BLaER1 (cell line): ENCODE results near the gene USP6NL.
A peak's percentile ranks its signal among the peaks of the same experiment; 100 is the strongest.

Experiments
- H3K27ac ChIP-seq: shearing (Covaris generic); formaldehyde crosslinking; 2 replicates; pipeline ENCODE4 v1.8.1; 2022
- H3K27me3 ChIP-seq: shearing (Covaris generic); formaldehyde crosslinking; 2 replicates; pipeline ENCODE4 v1.8.1; 2022
- H3K36me3 ChIP-seq: shearing (Covaris generic); formaldehyde crosslinking; 2 replicates; pipeline ENCODE4 v1.8.1; 2022
- H3K4me1 ChIP-seq: shearing (Covaris generic); formaldehyde crosslinking; 2 replicates; pipeline ENCODE4 v1.8.1; 2022
- H3K4me2 ChIP-seq: shearing (Covaris generic); formaldehyde crosslinking; 2 replicates; pipeline ENCODE4 v1.8.1; 2022
- H3K4me3 ChIP-seq: shearing (Covaris generic); formaldehyde crosslinking; 2 replicates; pipeline ENCODE4 v1.8.1; 2022
- H3K9ac ChIP-seq: shearing (Covaris generic); formaldehyde crosslinking; 2 replicates; pipeline ENCODE4 v1.8.1; 2022
- H3K9me3 ChIP-seq: shearing (Covaris generic); formaldehyde crosslinking; 2 replicates; pipeline ENCODE4 v1.8.1; 2022
- H4K20me1 ChIP-seq: shearing (Covaris generic); formaldehyde crosslinking; 2 replicates; pipeline ENCODE4 v1.8.1; 2022
- Cebpa-rat ChIP-seq: shearing (Covaris generic); IDR thresholded peaks from 2 replicates; pipeline ENCODE4 v1.8.1; 2022

Gene USP6NL

DNA sequence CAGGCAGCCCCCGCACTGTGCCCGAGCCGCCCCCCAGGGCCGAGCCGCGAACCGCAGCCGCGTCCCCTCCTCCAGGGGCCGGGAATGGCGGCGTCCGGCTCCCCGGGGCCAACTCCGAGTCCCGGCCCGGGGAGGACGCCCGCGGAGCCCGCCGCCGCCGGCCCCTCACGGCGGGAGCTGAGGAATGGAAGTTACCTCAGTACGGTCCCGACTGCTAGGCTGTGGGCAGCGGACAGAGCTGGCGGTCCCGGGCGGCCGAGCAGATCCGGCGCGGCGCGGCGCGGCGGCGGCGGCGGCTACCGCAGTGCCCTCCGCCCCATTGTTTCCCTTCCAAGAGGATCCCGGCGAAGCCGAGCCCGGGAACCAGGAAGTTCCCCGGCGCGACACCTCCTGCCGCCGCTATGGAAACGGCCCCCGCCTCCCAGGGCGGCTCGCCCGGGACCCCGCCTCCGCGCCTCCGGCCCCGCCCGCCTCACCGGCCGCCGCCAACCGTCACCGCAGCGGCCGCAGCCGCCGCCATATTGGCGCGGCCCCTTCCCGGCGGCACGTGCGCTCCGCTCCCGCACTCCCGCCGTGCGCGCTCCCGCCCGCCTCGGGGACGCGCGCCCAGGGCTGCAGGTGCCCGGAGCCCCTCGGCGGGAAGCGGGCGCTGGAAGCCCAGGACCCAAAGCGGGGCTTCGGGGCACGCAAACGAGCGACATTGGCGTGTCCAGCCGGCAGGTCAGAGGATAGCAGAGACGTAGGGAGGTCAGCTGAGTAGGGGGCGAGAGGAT lies at the start of gene USP6NL:
TSS of gene USP6NL (minus strand) at position 403 of the 773 bp plus-strand sequence. CDS start 14,016 bp downstream, outside the sequence.
- no peak for TF ChIP-seq Cebpa-rat
- Histone ChIP-seq H4K20me1 (peaks cover 30% of the 10 kb centered on the region), H3K27ac (peak within 1 kb of the TSS; percentile 95), H3K4me3 (peak within 1 kb of the TSS; percentile 96), H3K36me3 (peaks cover 4% of the 10 kb centered on the region; the same call in 1 of the 2 replicates), H3K4me2 (peak within 1 kb of the TSS; percentile 85), H3K4me1 (peaks cover 39% of the 10 kb centered on the region), H3K9me3 (peaks cover 9% of the 10 kb centered on the region), H3K27me3 (no peaks in the 10 kb centered on the region), H3K9ac (peak within 1 kb of the TSS; percentile 93)

- no peaks in the 10 kb centered on the region for H4K20me1 ChIP-seq
- TF ChIP-seq Cebpa-rat, result no peak
Measured at GRCh38 chr10:11658801-11659368, 47.4 kb upstream of the USP6NL start.

DNA sequence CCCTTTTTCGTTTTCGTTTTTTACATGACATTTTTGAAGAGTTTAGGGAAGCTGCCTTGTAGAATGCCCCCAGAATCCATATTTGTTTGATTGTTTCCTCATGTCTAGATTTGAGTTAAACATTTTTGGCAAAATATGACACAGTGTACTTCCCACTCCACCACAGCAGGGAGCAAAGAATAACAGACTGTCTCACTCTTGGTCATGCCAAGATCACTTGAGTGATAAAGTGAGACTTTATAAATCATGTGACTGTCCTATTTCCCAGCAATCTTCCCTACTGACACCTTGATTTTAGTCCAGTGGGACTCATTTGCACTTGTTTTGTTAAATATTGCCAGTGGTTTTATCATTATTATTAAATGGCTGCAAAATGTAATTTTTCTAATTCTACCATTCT lies 44.4 kb upstream of the USP6NL start:
- H3K4me3 ChIP-seq, result no peak overlapping the region
- no peaks in the 10 kb centered on the region for H3K9me3 ChIP-seq
- H3K27me3 ChIP-seq, result no peaks in the 10 kb centered on the region
- TF ChIP-seq Cebpa-rat, result no peak
- peaks cover 6% of the 10 kb centered on the region for H3K4me1 ChIP-seq
- H3K4me2 ChIP-seq, result no peak overlapping the region
- no peak overlapping the region for H3K27ac ChIP-seq
- no peaks in the 10 kb centered on the region for H3K36me3 ChIP-seq
- H3K9ac ChIP-seq, result no peak overlapping the region
- H4K20me1 ChIP-seq, result no peaks in the 10 kb centered on the region

More at GRCh38 chr10:11658801-11659368, 47.4 kb upstream of the USP6NL start:
- no peaks in the 10 kb centered on the region for H3K27me3 ChIP-seq
- no peak overlapping the region for H3K9ac ChIP-seq
- no peaks in the 10 kb centered on the region for H3K36me3 ChIP-seq
- no peak overlapping the region for H3K4me2 ChIP-seq
- peaks cover 6% of the 10 kb centered on the region for H3K9me3 ChIP-seq
- H3K27ac ChIP-seq, result no peak overlapping the region
- H3K4me1 ChIP-seq, result peaks cover 28% of the 10 kb centered on the region
- H3K4me3 ChIP-seq, result no peak overlapping the region

DNA sequence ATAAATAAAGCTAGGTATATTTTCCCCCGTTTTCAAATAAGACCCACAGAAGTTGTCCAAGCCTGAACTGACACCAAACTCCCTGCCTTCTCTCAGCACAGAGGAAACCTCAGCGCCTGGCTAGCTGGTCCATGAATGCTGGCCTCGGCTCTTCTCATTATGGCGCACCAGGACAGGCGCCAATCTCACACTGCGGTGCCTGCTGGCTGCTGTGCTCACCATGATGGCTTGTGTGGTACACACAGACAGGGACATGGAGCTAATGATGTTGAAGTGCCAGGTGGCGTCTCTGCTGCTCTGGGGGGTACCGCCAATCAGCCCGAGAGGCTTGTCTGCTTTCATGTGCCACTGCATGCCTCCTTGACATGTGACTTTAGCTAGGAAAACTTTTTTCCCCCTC lies 43.2 kb upstream of the USP6NL start:
- no peak overlapping the region for H3K4me2 ChIP-seq
- TF ChIP-seq Cebpa-rat, result no peak
- no peaks in the 10 kb centered on the region for H3K36me3 ChIP-seq

DNA sequence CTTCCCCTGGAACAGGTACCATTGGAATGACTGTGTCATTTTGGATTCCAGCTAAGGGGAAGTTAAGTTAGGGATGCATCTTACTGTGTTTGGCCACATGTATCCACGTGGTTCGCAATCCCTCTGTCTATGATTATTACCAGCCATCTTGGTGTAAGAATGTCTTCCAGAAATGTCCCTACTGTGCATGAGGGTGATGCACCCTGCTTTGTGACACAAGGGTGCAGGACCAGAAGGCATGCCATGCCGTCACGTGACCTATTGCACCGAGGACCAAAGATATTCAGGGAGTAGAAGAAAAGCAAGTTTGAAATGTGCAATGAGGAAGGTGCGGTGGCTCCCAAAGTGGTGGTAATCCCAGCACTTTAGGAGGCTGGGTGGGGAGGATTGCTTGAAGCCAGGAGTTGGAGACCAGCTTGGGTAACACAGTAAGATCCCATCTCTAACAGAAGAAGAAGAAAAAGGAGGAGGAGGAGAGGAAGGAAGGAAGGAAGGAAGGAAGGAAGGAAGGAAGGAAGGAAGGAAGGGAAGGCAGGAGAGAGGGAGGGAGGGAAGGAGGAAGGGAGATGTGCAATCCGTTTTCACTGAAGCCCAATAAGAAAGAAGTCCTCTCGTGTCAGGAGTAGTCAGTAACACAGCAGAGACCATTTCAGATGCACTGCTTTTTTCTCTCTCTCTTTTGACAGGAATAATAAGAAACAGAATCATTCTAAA lies 42.5 kb upstream of the USP6NL start:
- TF ChIP-seq Cebpa-rat, result no peak
- no peak overlapping the region for H3K27ac ChIP-seq
- H3K36me3 ChIP-seq, result no peaks in the 10 kb centered on the region
- no peaks in the 10 kb centered on the region for H3K27me3 ChIP-seq
- no peaks in the 10 kb centered on the region for H4K20me1 ChIP-seq
- H3K9ac ChIP-seq, result no peak overlapping the region
- H3K4me2 ChIP-seq, result no peak overlapping the region
- H3K9me3 ChIP-seq, result no peaks in the 10 kb centered on the region
- H3K4me1 ChIP-seq, result no peaks in the 10 kb centered on the region
- H3K4me3 ChIP-seq, result no peak overlapping the region

More for the DNA sequence above, 43.2 kb upstream of the USP6NL start:
- Histone ChIP-seq H4K20me1 (no peaks in the 10 kb centered on the region), H3K9ac (no peak overlapping the region), H3K27ac (no peak overlapping the region), H3K4me1 (no peaks in the 10 kb centered on the region), H3K9me3 (no peaks in the 10 kb centered on the region), H3K27me3 (no peaks in the 10 kb centered on the region), H3K4me3 (no peak overlapping the region)

GRCh38 chr10:11647676-11648075 lies 36.2 kb upstream of the USP6NL start:
- Histone ChIP-seq H3K4me2 (no peak overlapping the region), H3K9ac (no peak overlapping the region), H3K4me1 (no peaks in the 10 kb centered on the region), H4K20me1 (no peaks in the 10 kb centered on the region), H3K4me3 (no peak overlapping the region), H3K27me3 (no peaks in the 10 kb centered on the region), H3K9me3 (no peaks in the 10 kb centered on the region), H3K27ac (no peak overlapping the region), H3K36me3 (no peaks in the 10 kb centered on the region)
- no peak for TF ChIP-seq Cebpa-rat

GRCh38 chr10:11646450-11646849 lies 35.0 kb upstream of the USP6NL start:
- Histone ChIP-seq H3K4me3 (no peak overlapping the region), H3K9ac (no peak overlapping the region), H3K36me3 (no peaks in the 10 kb centered on the region), H3K27me3 (no peaks in the 10 kb centered on the region), H3K4me1 (no peaks in the 10 kb centered on the region), H3K4me2 (no peak overlapping the region), H3K27ac (no peak overlapping the region), H4K20me1 (no peaks in the 10 kb centered on the region), H3K9me3 (no peaks in the 10 kb centered on the region)
- no peak for TF ChIP-seq Cebpa-rat

DNA sequence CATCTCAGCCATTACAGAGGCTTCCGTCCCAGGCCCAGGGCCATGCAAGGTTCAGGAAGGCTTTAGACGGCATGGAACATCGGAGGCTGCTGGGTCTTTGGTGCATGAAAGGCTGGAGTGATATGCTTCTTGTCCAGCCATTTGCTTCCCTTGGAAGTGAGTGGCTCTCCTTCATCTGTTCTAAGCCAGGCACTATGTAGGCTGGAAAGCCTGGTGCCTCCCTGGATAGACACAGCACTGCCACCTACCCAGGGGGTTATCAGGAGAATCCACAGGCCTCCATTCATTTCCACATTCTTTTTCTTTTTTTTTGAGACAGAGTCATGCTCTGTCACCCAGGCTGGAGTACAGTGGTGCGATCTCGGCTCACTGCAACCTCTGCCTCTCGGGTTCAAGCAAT lies 31.6 kb upstream of the USP6NL start:
- no peaks in the 10 kb centered on the region for H3K4me1 ChIP-seq
- H3K9me3 ChIP-seq, result no peaks in the 10 kb centered on the region
- H3K9ac ChIP-seq, result no peak overlapping the region
- no peak for TF ChIP-seq Cebpa-rat
- no peak overlapping the region for H3K4me2 ChIP-seq
- H3K36me3 ChIP-seq, result no peaks in the 10 kb centered on the region
- H4K20me1 ChIP-seq, result no peaks in the 10 kb centered on the region
- no peak overlapping the region for H3K4me3 ChIP-seq
- no peak overlapping the region for H3K27ac ChIP-seq
- no peaks in the 10 kb centered on the region for H3K27me3 ChIP-seq

DNA sequence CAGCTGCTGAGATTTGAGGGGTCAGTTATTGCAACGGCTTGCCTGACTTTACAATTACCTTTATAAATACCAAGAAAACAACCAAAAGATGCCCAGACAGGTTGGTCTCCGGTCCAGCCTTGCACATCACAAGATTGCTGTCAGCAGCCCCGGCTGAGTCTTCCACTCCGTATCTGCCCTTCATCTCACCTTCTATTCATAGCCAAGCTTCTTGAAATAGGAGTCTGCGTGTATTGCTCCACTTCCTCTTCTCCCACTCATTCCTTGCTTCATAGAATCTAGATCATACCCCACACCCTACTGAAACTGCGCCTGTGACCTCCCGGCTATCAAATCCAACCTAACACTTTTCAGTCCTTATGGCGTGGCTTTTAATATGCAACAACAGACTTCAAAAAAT lies 31.1 kb upstream of the USP6NL start:
- Histone ChIP-seq H4K20me1 (no peaks in the 10 kb centered on the region), H3K27ac (no peak overlapping the region), H3K4me1 (0 out of 2 replicates have a peak, but pooled peaks cover under 1% of the 10 kb centered on the region), H3K9me3 (no peaks in the 10 kb centered on the region), H3K4me3 (no peak overlapping the region), H3K27me3 (no peaks in the 10 kb centered on the region), H3K9ac (no peak overlapping the region), H3K36me3 (no peaks in the 10 kb centered on the region), H3K4me2 (no peak overlapping the region)
- TF ChIP-seq Cebpa-rat, result no peak
